NCI-H524 (cell line): ENCODE data around the gene VSTM2B.
A peak's percentile ranks its signal among the peaks of the same experiment; 100 is the strongest.

Experiments
- DNase-seq, 2 experiments: peaks; one replicate each; lab custom pipeline; 2025; lab: John Stamatoyannopoulos, UW

VSTM2B gene

GRCh38 chr19:29516358-29516725, 9.5 kb upstream of the VSTM2B start:
- DNase-seq: no peak

GRCh38 chr19:29516821-29517395, 8.9 kb upstream of the VSTM2B start:
- no peak for DNase-seq

DNA sequence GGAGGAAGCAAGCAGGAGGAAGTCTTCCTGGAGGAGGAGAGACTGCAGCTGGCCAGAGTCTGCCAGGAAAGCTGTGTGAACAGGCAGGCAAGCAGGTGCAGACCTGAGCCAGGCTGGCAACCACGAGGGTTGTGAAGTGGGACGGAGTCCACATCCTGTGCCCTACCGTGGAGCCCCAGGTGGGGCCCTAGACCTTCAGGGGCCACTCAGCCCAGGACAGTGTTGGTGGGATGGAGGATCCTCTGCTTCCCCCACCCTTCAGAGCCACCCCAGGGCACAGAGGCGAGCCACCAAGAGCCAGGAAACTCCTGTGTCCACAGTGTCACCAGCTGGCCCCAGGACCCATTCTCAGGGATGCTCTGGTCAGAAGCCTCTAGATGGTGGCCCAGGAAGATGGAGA, 8.4 kb upstream of the VSTM2B start:
- no peak for DNase-seq

GRCh38 chr19:29517946-29518345, 7.8 kb upstream of the VSTM2B start:
- DNase-seq: no peak

- no peak for DNase-seq
Observed at GRCh38 chr19:29519146-29519545, 6.6 kb upstream of the VSTM2B start.

DNA sequence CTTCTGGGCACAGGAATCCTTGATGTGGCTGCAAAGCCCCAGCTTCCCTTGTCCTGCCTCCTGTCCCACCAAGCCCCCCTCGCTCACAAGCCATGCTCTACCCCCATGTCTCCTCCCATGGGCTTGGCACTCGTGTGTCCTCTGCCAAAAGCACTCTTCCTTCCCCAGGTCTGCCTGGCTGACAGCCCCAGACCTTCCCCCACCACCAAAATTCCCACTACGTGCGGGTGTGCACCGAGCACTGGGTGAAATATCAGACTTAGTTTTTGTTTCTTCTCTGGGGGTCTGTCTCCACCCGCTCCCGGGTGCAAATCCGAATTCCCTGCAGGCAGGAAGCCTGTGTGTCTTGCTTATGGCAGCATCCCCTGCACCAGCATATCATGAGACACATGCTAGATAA, 5.9 kb upstream of the VSTM2B start:
- DNase-seq: no peak

GRCh38 chr19:29520390-29520789, 5.4 kb upstream of the VSTM2B start:
- DNase-seq: no peak

DNA sequence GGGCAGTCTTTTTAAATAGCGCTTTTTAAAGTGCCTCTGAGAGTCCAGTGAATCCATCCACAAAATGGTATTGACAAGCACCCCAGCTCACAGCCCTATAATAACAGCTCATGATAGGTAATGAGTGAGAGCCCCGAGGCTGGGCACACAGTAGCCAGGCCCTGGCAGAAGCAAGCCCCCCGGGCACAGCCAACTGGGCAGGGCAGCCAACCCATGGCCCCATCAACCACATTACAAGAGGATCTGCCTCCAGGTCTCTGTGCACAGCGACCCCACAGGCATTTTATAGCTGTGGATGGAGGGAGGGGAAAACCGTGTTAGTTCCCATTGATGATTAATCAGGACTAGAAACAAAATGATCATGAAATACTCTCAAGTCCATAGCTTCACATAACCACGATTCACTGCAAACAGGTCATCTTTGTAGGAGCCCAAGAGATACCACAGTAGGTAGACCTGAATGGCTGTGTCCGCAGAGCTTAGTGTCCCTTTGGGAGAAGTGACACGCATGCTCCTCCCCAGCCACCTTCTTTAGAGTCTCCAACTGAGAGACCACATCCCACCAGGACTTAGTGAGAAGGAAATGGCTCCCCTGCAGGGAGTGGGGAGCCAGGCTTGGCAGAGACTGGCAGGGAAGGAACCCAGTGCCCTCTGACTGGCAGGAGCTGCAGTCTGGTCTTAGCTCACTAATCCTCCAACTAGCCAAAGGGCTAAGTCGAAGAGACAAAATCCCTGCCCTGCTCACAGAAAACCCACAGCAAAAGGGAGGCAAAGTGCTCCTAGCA, 4.3 kb upstream of the VSTM2B start:
- DNase-seq: no peak

GRCh38 chr19:29523568-29523967, 2.2 kb upstream of the VSTM2B start:
- no peak for DNase-seq

GRCh38 chr19:29524201-29524911, 1.4 kb upstream of the VSTM2B start:
- DNase-seq: no peak

GRCh38 chr19:29524912-29525831, 622 bp upstream of the VSTM2B start:
- no peak for DNase-seq

GRCh38 chr19:29526730-29527499, 1.1 kb downstream of the VSTM2B start:
- no peak for DNase-seq

GRCh38 chr19:29527500-29528328, 1.9 kb downstream of the VSTM2B start:
- DNase-seq: no peak

- DNase-seq: peak; percentile 58 to 81
Observed at GRCh38 chr19:29528350-29528945, 2.7 kb downstream of the VSTM2B start.

DNA sequence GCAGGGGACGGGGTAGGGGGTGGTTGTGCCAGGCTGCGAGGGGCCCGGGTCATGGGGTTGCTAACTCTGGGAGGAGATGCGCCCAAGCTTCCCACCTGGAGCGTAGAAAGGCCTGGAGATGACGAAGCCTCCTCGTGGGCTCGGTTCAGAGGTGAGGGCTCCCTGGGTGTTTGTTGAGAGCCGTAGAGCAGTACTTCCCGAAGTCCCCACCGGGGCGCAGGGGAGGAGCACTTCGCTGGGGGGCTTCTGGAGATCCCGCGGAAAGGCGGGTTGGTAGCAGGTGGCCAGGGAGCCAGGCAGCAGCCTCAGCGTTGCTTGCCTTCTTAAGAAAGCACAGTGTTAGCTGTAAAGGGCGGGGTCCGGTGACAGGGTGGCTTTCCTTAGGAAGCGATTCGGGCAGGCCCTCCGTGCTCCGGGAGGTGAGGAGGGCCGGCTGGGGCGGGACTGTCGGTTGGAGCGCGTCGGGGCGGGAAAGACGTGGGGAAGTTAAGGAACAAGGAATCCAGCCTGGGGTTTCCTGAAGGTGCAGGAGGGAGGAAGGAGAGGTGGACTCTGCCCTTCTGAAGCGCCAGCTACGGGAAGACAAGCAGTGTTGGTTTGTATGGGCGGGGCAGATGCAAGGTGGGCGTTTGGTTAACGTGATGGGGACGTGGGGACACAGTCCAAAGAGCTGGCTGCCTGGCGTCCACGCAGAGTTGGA, 3.3 kb downstream of the VSTM2B start:
- peak in 1 of 2 experiments; percentile 26 for DNase-seq

DNA sequence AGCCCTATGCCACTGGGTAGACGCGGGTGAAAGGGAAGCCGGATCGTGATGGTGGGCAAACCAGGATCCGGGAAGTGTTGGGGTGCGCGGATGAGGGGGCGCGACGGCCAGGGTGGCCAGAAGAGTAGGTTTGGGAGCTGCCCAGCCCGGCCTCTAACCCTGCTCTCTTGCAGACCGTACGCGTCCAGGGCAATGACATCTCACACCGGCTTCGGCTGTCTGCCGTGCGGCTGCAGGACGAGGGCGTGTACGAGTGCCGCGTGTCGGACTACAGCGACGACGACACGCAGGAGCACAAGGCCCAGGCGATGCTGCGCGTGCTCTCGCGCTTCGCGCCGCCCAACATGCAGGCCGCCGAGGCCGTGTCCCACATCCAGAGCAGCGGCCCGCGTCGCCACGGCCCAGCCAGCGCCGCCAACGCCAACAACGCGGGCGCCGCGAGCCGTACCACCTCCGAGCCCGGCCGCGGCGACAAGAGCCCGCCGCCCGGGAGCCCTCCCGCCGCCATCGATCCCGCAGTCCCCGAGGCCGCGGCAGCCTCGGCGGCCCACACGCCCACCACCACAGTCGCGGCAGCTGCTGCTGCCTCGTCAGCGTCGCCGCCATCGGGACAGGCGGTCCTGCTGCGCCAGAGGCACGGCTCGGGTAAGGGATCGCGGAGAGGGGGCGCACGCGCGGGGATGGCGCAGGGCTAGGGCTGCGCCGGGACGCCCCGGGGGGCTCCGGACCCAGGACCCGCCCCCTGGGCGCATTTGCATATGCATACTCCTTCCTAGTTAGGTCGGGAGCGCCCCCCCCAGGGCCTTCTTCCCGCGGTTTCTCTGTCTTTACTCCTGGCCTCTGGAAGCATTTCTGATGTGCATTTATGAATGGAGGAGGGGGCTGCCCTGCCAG, 4.1 kb downstream of the VSTM2B start:
- DNase-seq: no peak

DNA sequence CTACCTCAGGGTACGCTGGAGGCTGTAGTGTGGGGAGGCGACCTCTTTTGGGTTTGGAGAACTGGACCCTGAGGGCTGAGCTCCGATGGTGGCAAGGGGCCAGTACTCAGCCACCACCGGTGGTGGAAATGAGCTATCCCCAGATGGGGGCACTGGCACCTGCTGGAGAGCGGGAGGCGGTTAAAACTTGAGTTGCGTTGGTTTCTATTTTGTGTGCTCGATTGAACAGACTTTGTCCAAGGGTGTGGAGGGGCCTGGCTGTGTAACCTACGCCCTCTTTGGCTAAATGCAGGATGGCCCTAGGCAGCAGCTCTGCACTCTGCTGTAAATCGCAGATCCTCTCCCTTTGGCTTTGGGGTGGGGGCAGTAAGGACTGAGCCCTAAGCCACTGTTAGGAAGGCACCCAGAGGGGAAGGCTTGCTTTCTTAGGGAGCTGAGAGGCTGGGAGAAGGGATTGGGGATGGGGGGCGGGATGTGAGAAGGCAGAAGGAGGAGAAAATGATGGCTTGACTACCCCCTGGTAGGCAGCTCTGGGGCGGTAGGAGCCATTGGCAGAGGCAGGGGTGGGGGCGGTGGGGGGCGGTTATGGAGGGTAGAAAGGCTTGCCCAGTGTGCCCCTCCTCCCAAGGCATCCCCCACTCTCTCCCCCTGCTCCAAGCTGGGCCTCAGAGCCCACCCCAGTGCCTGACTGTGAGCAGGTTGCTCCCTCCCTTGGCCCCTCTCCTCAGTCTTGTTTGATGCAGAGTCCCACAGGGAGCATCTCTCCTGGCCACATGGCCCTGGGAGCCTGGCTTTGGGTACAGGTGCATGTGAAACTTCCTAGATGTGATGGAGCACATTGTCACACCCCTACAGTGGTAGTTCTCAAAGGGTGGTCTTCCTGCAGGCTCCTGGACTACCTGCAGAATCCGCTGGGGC, 5.0 kb downstream of the VSTM2B start:
- no peak for DNase-seq
